Measurements from ENCODE around the gene VWA5B1.

VWA5B1 gene

DNA sequence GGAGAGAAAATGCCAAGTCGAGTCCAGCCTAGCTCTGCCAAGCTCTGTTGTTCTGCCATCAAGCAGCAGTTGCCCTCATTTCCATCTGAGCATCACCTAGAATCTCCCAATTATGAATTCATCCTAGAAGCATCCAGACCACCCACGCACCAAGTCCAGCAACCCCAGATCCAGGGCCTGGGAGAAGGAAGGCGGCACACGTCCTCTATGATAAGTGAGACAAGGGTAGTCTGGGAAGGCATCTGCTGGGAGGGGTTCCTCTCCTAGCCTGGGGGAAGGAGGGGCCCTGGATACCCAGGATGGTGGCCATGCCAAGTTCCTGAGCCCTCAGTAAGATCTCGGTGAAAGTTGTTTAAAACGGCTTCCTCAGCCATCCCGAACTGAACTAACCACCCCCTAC is 70.7 kb downstream of the VWA5B1 start:
- Histone ChIP-seq H3K27me3 (ENCODE audit: insufficient read depth, poor library complexity, severe bottlenecking) (peaks cover 24% of the 10 kb centered on the region), H3K27ac (replicated peaks) (no peak overlapping the region), H3K4me3 (replicated peaks; ENCODE audit: insufficient read depth, low read length) (no peak overlapping the region)
- no peak for DNase-seq (ENCODE audit: low read depth in 1 of 2, low spot score in 1 of 2)
- TF ChIP-seq SPI1 (IDR thresholded peaks at IDR 0.05; ENCODE audit: borderline replicate concordance, low read depth) (no peak), GABPA (IDR thresholded peaks at IDR 0.05; ENCODE audit: low read depth) (no peak), POLR2AphosphoS5 (IDR thresholded peaks at IDR 0.05; ENCODE audit: low read depth) (no peak)
- TF ChIP-seq, protein P1, sequence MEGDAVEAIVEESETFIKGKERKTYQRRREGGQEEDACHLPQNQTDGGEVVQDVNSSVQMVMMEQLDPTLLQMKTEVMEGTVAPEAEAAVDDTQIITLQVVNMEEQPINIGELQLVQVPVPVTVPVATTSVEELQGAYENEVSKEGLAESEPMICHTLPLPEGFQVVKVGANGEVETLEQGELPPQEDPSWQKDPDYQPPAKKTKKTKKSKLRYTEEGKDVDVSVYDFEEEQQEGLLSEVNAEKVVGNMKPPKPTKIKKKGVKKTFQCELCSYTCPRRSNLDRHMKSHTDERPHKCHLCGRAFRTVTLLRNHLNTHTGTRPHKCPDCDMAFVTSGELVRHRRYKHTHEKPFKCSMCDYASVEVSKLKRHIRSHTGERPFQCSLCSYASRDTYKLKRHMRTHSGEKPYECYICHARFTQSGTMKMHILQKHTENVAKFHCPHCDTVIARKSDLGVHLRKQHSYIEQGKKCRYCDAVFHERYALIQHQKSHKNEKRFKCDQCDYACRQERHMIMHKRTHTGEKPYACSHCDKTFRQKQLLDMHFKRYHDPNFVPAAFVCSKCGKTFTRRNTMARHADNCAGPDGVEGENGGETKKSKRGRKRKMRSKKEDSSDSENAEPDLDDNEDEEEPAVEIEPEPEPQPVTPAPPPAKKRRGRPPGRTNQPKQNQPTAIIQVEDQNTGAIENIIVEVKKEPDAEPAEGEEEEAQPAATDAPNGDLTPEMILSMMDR (IDR thresholded peaks at IDR 0.05; ENCODE audit: insufficient read depth, low read length): no peak
- TF ChIP-seq, protein P2, sequence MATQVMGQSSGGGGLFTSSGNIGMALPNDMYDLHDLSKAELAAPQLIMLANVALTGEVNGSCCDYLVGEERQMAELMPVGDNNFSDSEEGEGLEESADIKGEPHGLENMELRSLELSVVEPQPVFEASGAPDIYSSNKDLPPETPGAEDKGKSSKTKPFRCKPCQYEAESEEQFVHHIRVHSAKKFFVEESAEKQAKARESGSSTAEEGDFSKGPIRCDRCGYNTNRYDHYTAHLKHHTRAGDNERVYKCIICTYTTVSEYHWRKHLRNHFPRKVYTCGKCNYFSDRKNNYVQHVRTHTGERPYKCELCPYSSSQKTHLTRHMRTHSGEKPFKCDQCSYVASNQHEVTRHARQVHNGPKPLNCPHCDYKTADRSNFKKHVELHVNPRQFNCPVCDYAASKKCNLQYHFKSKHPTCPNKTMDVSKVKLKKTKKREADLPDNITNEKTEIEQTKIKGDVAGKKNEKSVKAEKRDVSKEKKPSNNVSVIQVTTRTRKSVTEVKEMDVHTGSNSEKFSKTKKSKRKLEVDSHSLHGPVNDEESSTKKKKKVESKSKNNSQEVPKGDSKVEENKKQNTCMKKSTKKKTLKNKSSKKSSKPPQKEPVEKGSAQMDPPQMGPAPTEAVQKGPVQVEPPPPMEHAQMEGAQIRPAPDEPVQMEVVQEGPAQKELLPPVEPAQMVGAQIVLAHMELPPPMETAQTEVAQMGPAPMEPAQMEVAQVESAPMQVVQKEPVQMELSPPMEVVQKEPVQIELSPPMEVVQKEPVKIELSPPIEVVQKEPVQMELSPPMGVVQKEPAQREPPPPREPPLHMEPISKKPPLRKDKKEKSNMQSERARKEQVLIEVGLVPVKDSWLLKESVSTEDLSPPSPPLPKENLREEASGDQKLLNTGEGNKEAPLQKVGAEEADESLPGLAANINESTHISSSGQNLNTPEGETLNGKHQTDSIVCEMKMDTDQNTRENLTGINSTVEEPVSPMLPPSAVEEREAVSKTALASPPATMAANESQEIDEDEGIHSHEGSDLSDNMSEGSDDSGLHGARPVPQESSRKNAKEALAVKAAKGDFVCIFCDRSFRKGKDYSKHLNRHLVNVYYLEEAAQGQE (IDR thresholded peaks at IDR 0.05; ENCODE audit: insufficient replicate concordance, low read depth): no peak

DNA sequence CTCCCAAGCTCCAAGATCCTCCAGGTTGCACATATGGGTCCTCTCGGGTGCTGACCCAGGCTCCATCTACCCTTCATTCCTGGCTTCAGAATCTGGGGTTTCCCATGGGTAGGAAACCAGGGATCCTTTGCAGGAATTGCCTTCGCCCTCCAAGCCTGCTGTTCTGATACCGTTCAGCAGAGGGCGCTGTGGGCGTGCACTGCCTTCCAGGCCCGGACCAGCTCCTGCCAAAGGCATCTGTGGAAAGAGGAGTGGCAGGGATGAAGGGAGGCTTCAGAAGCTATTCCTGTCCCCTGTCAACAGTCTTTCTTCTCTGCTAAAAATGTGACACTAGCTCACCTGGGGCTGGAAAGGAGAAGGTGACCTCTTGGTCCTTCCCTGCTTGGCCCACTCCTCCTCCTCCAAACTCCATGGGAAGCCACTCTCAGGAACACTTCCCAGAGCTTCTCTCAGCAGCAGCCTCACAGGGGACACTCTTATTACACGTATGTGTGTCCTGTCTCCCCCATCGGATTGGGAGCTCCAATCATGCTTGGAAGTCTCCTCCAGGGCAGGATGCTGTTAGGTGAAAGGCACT is 71.2 kb downstream of the VWA5B1 start:
- Histone ChIP-seq H3K4me3 (replicated peaks; ENCODE audit: insufficient read depth, low read length) (no peak overlapping the region), H3K27ac (replicated peaks) (no peak overlapping the region), H3K27me3 (ENCODE audit: insufficient read depth, poor library complexity, severe bottlenecking) (peaks cover 24% of the 10 kb centered on the region)
- TF ChIP-seq, protein P2 (IDR thresholded peaks at IDR 0.05; ENCODE audit: insufficient replicate concordance, low read depth): no peak
- no peak for TF ChIP-seq SPI1 (IDR thresholded peaks at IDR 0.05; ENCODE audit: borderline replicate concordance, low read depth)
- TF ChIP-seq, protein P1 (IDR thresholded peaks at IDR 0.05; ENCODE audit: insufficient read depth, low read length): peak; percentile 43
- no peak for TF ChIP-seq GABPA (IDR thresholded peaks at IDR 0.05; ENCODE audit: low read depth)
- peak in 1 of 2 experiments; percentile 14 for DNase-seq (ENCODE audit: low read depth in 1 of 2, low spot score in 1 of 2)

DNA sequence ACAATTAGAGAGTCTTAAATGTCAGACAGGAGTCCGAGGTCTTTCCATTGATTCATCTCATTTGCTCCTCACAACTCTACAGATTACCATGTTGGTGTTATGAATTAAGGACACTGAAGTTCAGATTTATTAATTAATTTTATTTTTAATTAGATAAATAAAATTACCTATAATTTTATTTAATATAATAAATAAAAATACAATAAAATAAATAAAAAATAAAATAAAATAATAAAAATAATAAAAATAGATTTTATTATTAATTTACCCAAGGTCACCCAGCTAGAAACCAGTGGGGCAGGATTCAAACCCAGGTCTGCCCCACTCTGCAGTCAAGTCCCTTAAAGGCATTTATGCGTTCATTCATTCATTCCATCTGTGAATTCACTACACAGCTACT is 72.2 kb downstream of the VWA5B1 start:
- Histone ChIP-seq H3K4me3 (replicated peaks; ENCODE audit: insufficient read depth, low read length) (no peak overlapping the region), H3K27ac (replicated peaks) (no peak overlapping the region), H3K27me3 (ENCODE audit: insufficient read depth, poor library complexity, severe bottlenecking) (peaks cover 28% of the 10 kb centered on the region)
- TF ChIP-seq SPI1 (IDR thresholded peaks at IDR 0.05; ENCODE audit: borderline replicate concordance, low read depth) (no peak), GABPA (IDR thresholded peaks at IDR 0.05; ENCODE audit: low read depth) (no peak), POLR2AphosphoS5 (IDR thresholded peaks at IDR 0.05; ENCODE audit: low read depth) (no peak)
- TF ChIP-seq, protein P1 (IDR thresholded peaks at IDR 0.05; ENCODE audit: insufficient read depth, low read length): no peak
- TF ChIP-seq, protein P2 (IDR thresholded peaks at IDR 0.05; ENCODE audit: insufficient replicate concordance, low read depth): no peak
- no peak for DNase-seq (ENCODE audit: low read depth in 1 of 2, low spot score in 1 of 2)

Data from HL-60 (cell line).